H9 (cell line): ENCODE measurements around the gene SPSB4. TPM values are rescaled to one million over a fixed set of nuclear protein-coding genes. Genes with fewer than 3 reads are reported as not detected.

Source experiments
- DNase-seq: peaks from one replicate; pipeline ENCODE4 v3.0.0-alpha.2; 2017
- H2AFZ ChIP-seq: one replicate; pipeline ENCODE4 v1.6.1; 2013; ENCODE audit warnings: mild to moderate bottlenecking, low read length, control low read depth, moderate library complexity
- H2AK5ac ChIP-seq: 2 replicates; pipeline ENCODE4 v1.6.1; 2013; ENCODE audit warnings: low read length, control low read depth, mixed read lengths; ENCODE audit not compliant: insufficient read length
- H2BK120ac ChIP-seq: one replicate; pipeline ENCODE4 v1.6.1; 2013; ENCODE audit warnings: low read depth, mild to moderate bottlenecking, low read length, control low read depth, inconsistent platforms; ENCODE audit not compliant: poor library complexity, severe bottlenecking
- H2BK12ac ChIP-seq: 2 replicates; pipeline ENCODE4 v1.6.1; 2013; ENCODE audit warnings: low read length, control low read depth, mixed read lengths, low read depth; ENCODE audit not compliant: insufficient read length
- H2BK15ac ChIP-seq: 2 replicates; pipeline ENCODE4 v1.6.1; 2013; ENCODE audit warnings: low read depth, low read length, control low read depth
- H2BK20ac ChIP-seq: one replicate; pipeline ENCODE4 v1.6.1; 2013; ENCODE audit warnings: low read depth, mild to moderate bottlenecking, low read length, control low read depth, inconsistent platforms; ENCODE audit not compliant: poor library complexity, severe bottlenecking
- H2BK5ac ChIP-seq: 2 replicates; pipeline ENCODE4 v1.6.1; 2013; ENCODE audit warnings: low read length, control low read depth, mixed read lengths; ENCODE audit not compliant: insufficient read length
- H3K14ac ChIP-seq: 2 replicates; pipeline ENCODE4 v1.6.1; 2013; ENCODE audit warnings: low read length, control low read depth; ENCODE audit not compliant: insufficient read depth
- H3K18ac ChIP-seq: 2 replicates; pipeline ENCODE4 v1.6.1; 2013; ENCODE audit warnings: low read depth, mild to moderate bottlenecking, mixed read lengths, low read length, control low read depth; ENCODE audit not compliant: insufficient read length
- H3K23ac ChIP-seq: 2 replicates; pipeline ENCODE4 v1.6.1; 2013; ENCODE audit warnings: low read length, control low read depth, mixed read lengths, low read depth; ENCODE audit not compliant: insufficient read length
- H3K23me2 ChIP-seq: 2 replicates; pipeline ENCODE4 v1.6.1; 2013; ENCODE audit warnings: low read depth, mild to moderate bottlenecking, mixed read lengths, low read length, control low read depth; ENCODE audit not compliant: insufficient read length, poor library complexity, severe bottlenecking
- H3K27ac ChIP-seq: 2 replicates; pipeline ENCODE4 v1.5.1; 2013; ENCODE audit warnings: low read length, control low read depth, mixed read lengths, low read depth; ENCODE audit not compliant: insufficient read length
- H3K27me3 ChIP-seq: 2 replicates; pipeline ENCODE4 v1.6.1; 2013; ENCODE audit warnings: low read length, control low read depth, inconsistent platforms; ENCODE audit not compliant: insufficient read depth
- H3K4ac ChIP-seq: 2 replicates; pipeline ENCODE4 v1.6.1; 2013; ENCODE audit warnings: low read depth, mild to moderate bottlenecking, control low read depth, inconsistent platforms, low read length, moderate library complexity
- H3K4me1 ChIP-seq: 2 replicates; pipeline ENCODE4 v1.6.1; 2013; ENCODE audit warnings: low read length, control low read depth, inconsistent platforms; ENCODE audit not compliant: insufficient read depth
- H3K4me2 ChIP-seq: 2 replicates; pipeline ENCODE4 v1.6.1; 2013; ENCODE audit warnings: low read length, control low read depth, mixed read lengths; ENCODE audit not compliant: insufficient read length, insufficient read depth
- H3K56ac ChIP-seq: 2 replicates; pipeline ENCODE4 v1.6.1; 2013; ENCODE audit warnings: low read depth, mild to moderate bottlenecking, mixed read lengths, low read length, control low read depth; ENCODE audit not compliant: insufficient read length
- H3K79me1 ChIP-seq: 2 replicates; pipeline ENCODE4 v1.6.1; 2013; ENCODE audit warnings: low read depth, mild to moderate bottlenecking, moderate library complexity, low read length, control low read depth, inconsistent platforms; ENCODE audit not compliant: insufficient read depth, poor library complexity, severe bottlenecking
- H3K79me2 ChIP-seq: 2 replicates; pipeline ENCODE4 v1.6.1; 2013; ENCODE audit warnings: low read length, control low read depth, inconsistent platforms; ENCODE audit not compliant: insufficient read depth
- H3K9ac ChIP-seq: 2 replicates; pipeline ENCODE4 v1.6.1; 2013; ENCODE audit warnings: low read length, control low read depth, mixed read lengths; ENCODE audit not compliant: insufficient read length; ENCODE audit errors: extremely low read depth
- H3K9me3 ChIP-seq: one replicate; pipeline ENCODE4 v1.6.1; 2013; ENCODE audit warnings: low read depth, low read length, inconsistent platforms; ENCODE audit not compliant: control insufficient read depth
- H3T11ph ChIP-seq: one replicate; pipeline ENCODE4 v1.6.1; 2013; ENCODE audit warnings: mild to moderate bottlenecking, low read length, control low read depth, inconsistent platforms
- H4K20me1 ChIP-seq: one replicate; pipeline ENCODE4 v1.6.1; 2013; ENCODE audit not compliant: control insufficient read depth, insufficient read length, insufficient read depth
- H4K5ac ChIP-seq: 2 replicates; pipeline ENCODE4 v1.6.1; 2013; ENCODE audit warnings: low read depth, mild to moderate bottlenecking, mixed read lengths, low read length, control low read depth; ENCODE audit not compliant: insufficient read length
- H4K8ac ChIP-seq: replicated peaks from 2 replicates; pipeline ENCODE4 v1.6.1; 2013; ENCODE audit warnings: low read length, control low read depth, mixed read lengths, low read depth; ENCODE audit not compliant: insufficient read length
- H4K91ac ChIP-seq: 2 replicates; pipeline ENCODE4 v1.6.1; 2013; ENCODE audit warnings: low read depth, mild to moderate bottlenecking, moderate library complexity, mixed read lengths, low read length, control low read depth; ENCODE audit not compliant: insufficient read length
- H3K27ac Mint-ChIP-seq, 3 experiments: 2 replicates in 2 of 3; 3 replicates in 1 of 3; pipeline ENCODE4 v1.8.0; 2020 to 2021; ENCODE audit warnings: mixed read lengths in 3 of 3, mild to moderate bottlenecking in 1 of 3, moderate library complexity in 1 of 3
- H3K27me3 Mint-ChIP-seq: 2 replicates; pipeline ENCODE4 v1.8.0; 2021; ENCODE audit warnings: low read depth, mild to moderate bottlenecking, moderate library complexity, mixed read lengths
- H3K36me3 Mint-ChIP-seq, 3 experiments: 2 replicates in 2 of 3; 3 replicates in 1 of 3; pipeline ENCODE4 v1.8.0; 2020 to 2021; ENCODE audit warnings: low read depth in 3 of 3, mixed read lengths in 3 of 3; ENCODE audit not compliant: insufficient read depth in 1 of 3
- H3K4me1 Mint-ChIP-seq, 2 experiments: 2 replicates each; pipeline ENCODE4 v1.8.0; 2020; ENCODE audit warnings: mixed read lengths in 2 of 2
- H3K4me3 Mint-ChIP-seq, 2 experiments: 2 replicates in 1 of 2; 3 replicates in 1 of 2; pipeline ENCODE4 v1.8.0; 2020 to 2021; ENCODE audit warnings: mild to moderate bottlenecking in 2 of 2, mixed read lengths in 2 of 2, moderate library complexity in 1 of 2
- H3K9me3 Mint-ChIP-seq, 2 experiments: 2 replicates in 1 of 2; 3 replicates in 1 of 2; pipeline ENCODE4 v1.8.0; 2020; ENCODE audit warnings: mild to moderate bottlenecking in 2 of 2, mixed read lengths in 2 of 2, moderate library complexity in 1 of 2
- CTCF ChIP-seq: fragments of 200-600 bp; sonication (generic); conservative IDR thresholded peaks from 3 replicates; pipeline ENCODE4 v1.8.0; 2021; ENCODE audit warnings: antibody characterized with exemption, mild to moderate bottlenecking
- WGBS: extraction: QIAGEN DNeasy Blood & Tissue Kit; methylation state at CpG from one replicate; pipeline ENCODE4 v1.1.7; 2013; ENCODE audit warnings: missing lambda C conversion rate, low lambda C conversion rate, mixed read lengths; ENCODE audit not compliant: insufficient read length; ENCODE audit errors: extremely low coverage; 5-methylcytosine and 5-hydroxymethylcytosine counted together
- total RNA-seq: library from RNA; stranded (reverse); gene quantifications from 2 replicates; pipeline ENCODE4 v1.2.1, GENCODE V29; 2021

The SPSB4 gene
- total RNA-seq, 1 experiment from 2014 or later: 6.2 TPM

DNA sequence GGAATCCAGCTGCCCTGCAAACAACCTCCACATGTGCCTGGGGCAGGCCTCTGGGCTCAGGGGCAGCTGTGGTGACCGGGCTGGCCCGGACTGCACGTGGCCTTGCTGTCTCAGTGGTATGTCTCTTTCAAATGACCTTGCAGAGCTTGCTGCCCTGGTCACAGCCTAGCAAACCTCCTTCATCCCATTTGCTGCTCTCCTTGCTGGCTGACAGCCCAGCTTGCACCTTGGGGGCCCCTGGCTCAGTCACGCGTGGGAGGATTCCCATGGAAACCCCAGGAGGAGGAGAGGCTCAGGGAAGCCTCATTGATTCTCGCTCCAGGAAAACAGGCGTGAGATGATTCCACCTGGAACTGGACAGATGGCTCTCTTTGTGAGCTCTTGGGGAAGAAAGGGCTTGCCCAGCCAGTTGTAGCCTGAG is 5.6 kb downstream of the SPSB4 start:
- no peaks in the 10 kb centered on the region for H3K4me1 ChIP-seq
- peaks cover 17% of the 10 kb centered on the region in 2 experiments for H3K4me1 Mint-ChIP-seq

More for the DNA sequence above, 5.6 kb downstream of the SPSB4 start:
- Histone ChIP-seq H2BK120ac (no peak overlapping the region), H2AFZ (no peak overlapping the region), H2BK5ac (no peak overlapping the region), H4K5ac (no peak overlapping the region), H3K18ac (no peak overlapping the region), H4K20me1 (no peaks in the 10 kb centered on the region), H3K79me1 (no peaks in the 10 kb centered on the region), H3K23ac (no peak overlapping the region), H3K4me2 (no peak overlapping the region), H3K9me3 (no peaks in the 10 kb centered on the region), H2BK15ac (no peak overlapping the region), H3K27me3 (peaks cover 5% of the 10 kb centered on the region; the same call in 1 of the 2 replicates), H3K9ac (no peak overlapping the region), H4K8ac (no peak overlapping the region), H3K23me2 (peaks cover 15% of the 10 kb centered on the region), H2AK5ac (no peak overlapping the region), H3K4ac (no peak overlapping the region), H2BK12ac (no peak overlapping the region), H4K91ac (no peak overlapping the region), H2BK20ac (no peak overlapping the region), H3K79me2 (peaks cover 2% of the 10 kb centered on the region; the same call in 1 of the 2 replicates), H3K27ac (no peak overlapping the region), H3K56ac (no peak overlapping the region), H3T11ph (no peak overlapping the region), H3K14ac (peak overlapping the region; percentile 40; the same call in 1 of the 2 replicates)
- H3K4me3 Mint-ChIP-seq: no peak overlapping the region
- DNase-seq: no peak
- peaks cover 44% of the 10 kb centered on the region for H3K27me3 Mint-ChIP-seq
- TF ChIP-seq CTCF: no peak
- H3K9me3 Mint-ChIP-seq: peaks cover 3 to 4% of the 10 kb centered on the region in 2 experiments; a peak in 4 of 5 replicates
- WGBS: no CpG with 5 or more reads among the region's 7 CpGs
- H3K27ac Mint-ChIP-seq: no peak overlapping the region; a peak in 1 of 7 replicates
- peaks cover 0 to 17% (median 5%) of the 10 kb centered on the region in 3 experiments; a peak in 5 of 7 replicates for H3K36me3 Mint-ChIP-seq
